HG02973 (cell line): ENCODE measurements around the gene CD44.

Experiments
- ATAC-seq: cut with Tn5 transposase; IDR thresholded peaks from one replicate; pipeline ENCODE4 v1.9.1; 2021; ENCODE audit warnings: moderate library complexity; ENCODE audit not compliant: unreplicated experiment

CD44 gene

GRCh38 chr11:35250621-35251020 is 111.7 kb downstream of the CD44 start:
- no peak for ATAC-seq

- ATAC-seq: no peak
These were observed 114.3 kb downstream of the CD44 start for GRCh38 chr11:35253237-35253636.

- no peak for ATAC-seq
These were observed 116.5 kb downstream of the CD44 start for GRCh38 chr11:35255514-35255913.

GRCh38 chr11:35256296-35256695 is 117.3 kb downstream of the CD44 start:
- no peak for ATAC-seq

- ATAC-seq: peak; percentile 95
These were observed 118.3 kb downstream of the CD44 start for GRCh38 chr11:35257281-35257680.

- ATAC-seq: no peak
These were observed 120.6 kb downstream of the CD44 start for GRCh38 chr11:35259529-35259928.

- no peak for ATAC-seq
These were observed 121.5 kb downstream of the CD44 start for GRCh38 chr11:35260342-35260985.

- no peak for ATAC-seq
These were observed 122.2 kb downstream of the CD44 start for GRCh38 chr11:35261197-35261596.

- ATAC-seq: no peak
These were observed 123.1 kb downstream of the CD44 start for GRCh38 chr11:35262056-35262455.

- ATAC-seq: no peak
These were observed 123.8 kb downstream of the CD44 start for GRCh38 chr11:35262735-35263134.

GRCh38 chr11:35265755-35266454 is 126.9 kb downstream of the CD44 start:
- no peak for ATAC-seq

- ATAC-seq: no peak
These were observed 128.5 kb downstream of the CD44 start for GRCh38 chr11:35267504-35267903.

GRCh38 chr11:35270342-35270741 is 131.4 kb downstream of the CD44 start:
- no peak for ATAC-seq

GRCh38 chr11:35271031-35271430 is 132.1 kb downstream of the CD44 start:
- ATAC-seq: no peak

- ATAC-seq: peak; percentile 86
These were observed 133.5 kb downstream of the CD44 start for GRCh38 chr11:35272391-35272902.

GRCh38 chr11:35274909-35275785 is 136.2 kb downstream of the CD44 start:
- no peak for ATAC-seq

GRCh38 chr11:35275786-35276170 is 136.8 kb downstream of the CD44 start:
- no peak for ATAC-seq

- ATAC-seq: no peak
These were observed 137.6 kb downstream of the CD44 start for GRCh38 chr11:35276396-35277145.

GRCh38 chr11:35277827-35278226 is 138.9 kb downstream of the CD44 start:
- ATAC-seq: no peak

- no peak for ATAC-seq
These were observed 141.8 kb downstream of the CD44 start for GRCh38 chr11:35280727-35281126.

- no peak for ATAC-seq
These were observed 142.3 kb downstream of the CD44 start for GRCh38 chr11:35281169-35281688.
